ENCODE data around the gene COBL. TPM values are rescaled to one million over a fixed set of nuclear protein-coding genes. Genes with fewer than 3 reads are reported as not detected.

COBL gene
- total and polyA plus RNA-seq, 2 donors (not counting 3 experiments of a cell fraction or from before 2014, with no cell fraction given): 0.11 TPM; not detected in 1

DNA sequence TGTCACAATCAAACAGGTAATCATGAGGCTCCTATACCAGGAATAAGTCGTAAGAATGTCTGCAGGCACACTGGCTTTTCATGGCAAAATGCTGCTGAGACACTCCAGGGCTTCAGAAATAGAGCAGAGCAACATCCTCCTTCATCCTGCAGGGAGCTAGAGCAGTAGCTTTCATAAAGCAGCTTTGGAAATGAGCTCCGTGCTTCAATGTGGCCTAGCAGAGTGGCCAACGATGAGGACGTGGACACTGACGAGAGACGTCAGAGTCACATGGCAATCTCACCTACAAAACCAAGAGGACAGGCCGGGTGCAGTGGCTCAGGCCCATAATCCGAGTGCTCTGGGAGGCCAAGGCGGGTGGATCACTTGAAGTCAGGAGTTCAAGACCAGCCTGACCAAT lies 9.8 kb downstream of the COBL start:
- no peak overlapping the region for H3K4me3 ChIP-seq (replicated peaks in 1 of 3; ENCODE audit: insufficient read depth in 1 of 3, low read depth in 1 of 3, low read length in 3 of 3)
- no peaks in the 10 kb centered on the region for H3K9me3 ChIP-seq (replicated peaks; ENCODE audit: control insufficient read depth, insufficient read depth, low read length)
- BruUV-seq (replicated peaks): no TSS peak
- dilution Hi-C loops (cut with MboI; ENCODE audit: extremely low pct_ligation_motif_present, low sequenced_read_pairs) (no loop called here), intact Hi-C loops (cut with micrococcal nuclease) (no loop called here)
- H3K4me2 ChIP-seq (ENCODE audit: insufficient read depth, low read length): no peak overlapping the region
- no peaks in the 10 kb centered on the region for H3K79me2 ChIP-seq (ENCODE audit: control insufficient read depth, insufficient read depth, low read length)
- TF ChIP-seq POLR2A (IDR thresholded peaks at IDR 0.05; ENCODE audit: low read depth, low read length) (no peak), FOS (IDR thresholded peaks at IDR 0.05; ENCODE audit: borderline replicate concordance, insufficient read depth, low read length) (no peak), GATA2 (IDR thresholded peaks at IDR 0.05; ENCODE audit: insufficient read depth, insufficient read length, low read depth, low read length) (no peak), EZH2 (IDR thresholded peaks at IDR 0.05; ENCODE audit: borderline replicate concordance, low read depth, low read length, severe bottlenecking) (no peak), MYC (IDR thresholded peaks at IDR 0.05; ENCODE audit: low read depth, low read length) (no peak), POLR2AphosphoS5 (IDR thresholded peaks at IDR 0.05; ENCODE audit: insufficient read depth, low read depth, low read length) (no peak), JUN (IDR thresholded peaks at IDR 0.05; ENCODE audit: borderline replicate concordance, insufficient read depth, insufficient read length, low read depth) (no peak)
- TF ChIP-seq, protein P1, sequence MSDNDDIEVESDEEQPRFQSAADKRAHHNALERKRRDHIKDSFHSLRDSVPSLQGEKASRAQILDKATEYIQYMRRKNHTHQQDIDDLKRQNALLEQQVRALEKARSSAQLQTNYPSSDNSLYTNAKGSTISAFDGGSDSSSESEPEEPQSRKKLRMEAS (IDR thresholded peaks at IDR 0.05; ENCODE audit: insufficient read depth, insufficient read length): no peak
- TF ChIP-seq, protein P2, sequence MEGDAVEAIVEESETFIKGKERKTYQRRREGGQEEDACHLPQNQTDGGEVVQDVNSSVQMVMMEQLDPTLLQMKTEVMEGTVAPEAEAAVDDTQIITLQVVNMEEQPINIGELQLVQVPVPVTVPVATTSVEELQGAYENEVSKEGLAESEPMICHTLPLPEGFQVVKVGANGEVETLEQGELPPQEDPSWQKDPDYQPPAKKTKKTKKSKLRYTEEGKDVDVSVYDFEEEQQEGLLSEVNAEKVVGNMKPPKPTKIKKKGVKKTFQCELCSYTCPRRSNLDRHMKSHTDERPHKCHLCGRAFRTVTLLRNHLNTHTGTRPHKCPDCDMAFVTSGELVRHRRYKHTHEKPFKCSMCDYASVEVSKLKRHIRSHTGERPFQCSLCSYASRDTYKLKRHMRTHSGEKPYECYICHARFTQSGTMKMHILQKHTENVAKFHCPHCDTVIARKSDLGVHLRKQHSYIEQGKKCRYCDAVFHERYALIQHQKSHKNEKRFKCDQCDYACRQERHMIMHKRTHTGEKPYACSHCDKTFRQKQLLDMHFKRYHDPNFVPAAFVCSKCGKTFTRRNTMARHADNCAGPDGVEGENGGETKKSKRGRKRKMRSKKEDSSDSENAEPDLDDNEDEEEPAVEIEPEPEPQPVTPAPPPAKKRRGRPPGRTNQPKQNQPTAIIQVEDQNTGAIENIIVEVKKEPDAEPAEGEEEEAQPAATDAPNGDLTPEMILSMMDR (IDR thresholded peaks at IDR 0.05; ENCODE audit: extremely low read depth in 1 of 2, insufficient read depth in 1 of 2, low read depth in 1 of 2, low read length in 2 of 2): no peak
- FAIRE-seq (no peak), DNase-seq (ENCODE audit: low read depth, low spot score) (no peak)
- H3K27me3 ChIP-seq (ENCODE audit: control insufficient read depth in 2 of 2, insufficient read depth in 2 of 2, low read length in 2 of 2): no peaks in the 10 kb centered on the region
- H3K9me1 ChIP-seq (replicated peaks; ENCODE audit: control insufficient read depth, extremely low read depth, insufficient read depth, low read length): no peaks in the 10 kb centered on the region
- H3K36me3 ChIP-seq (ENCODE audit: control insufficient read depth in 2 of 2, extremely low read depth in 1 of 2, insufficient read depth in 2 of 2, low read length in 2 of 2): no peaks in the 10 kb centered on the region
- H3K27ac ChIP-seq (ENCODE audit: insufficient read depth, low read depth, low read length): no peak overlapping the region
- H3K9ac ChIP-seq (replicated peaks; ENCODE audit: extremely low read depth, insufficient read depth, low read length): no peak overlapping the region
- CTCF ChIA-PET: no interaction called here
- POLR2A ChIA-PET: no interaction called here
- H3K4me1 ChIP-seq (ENCODE audit: control insufficient read depth, extremely low read depth, insufficient read depth, low read length): no peaks in the 10 kb centered on the region
- H2AFZ ChIP-seq (ENCODE audit: low read depth, low read length): no peak overlapping the region
- no peaks in the 10 kb centered on the region for H4K20me1 ChIP-seq (replicated peaks; ENCODE audit: control insufficient read depth, extremely low read depth, insufficient read depth, low read length)
